ENCODE results near the gene DHX35.

GRCh38 chr20:38987777-38988176, 25.6 kb downstream of the DHX35 start:
- TF ChIP-seq POLR2AphosphoS5 (IDR thresholded peaks at IDR 0.05) (no peak), REST (IDR thresholded peaks at IDR 0.05; ENCODE audit: borderline replicate concordance) (no peak), CTCF (IDR thresholded peaks at IDR 0.05; ENCODE audit: poor library complexity, severe bottlenecking) (no peak), EZH2 (IDR thresholded peaks at IDR 0.05; ENCODE audit: borderline replicate concordance, insufficient read depth, low read length, poor library complexity, severe bottlenecking) (no peak), RAD21 (conservative IDR thresholded peaks at IDR 0.05) (no peak), SMC3 (conservative IDR thresholded peaks at IDR 0.05; ENCODE audit: poor library complexity) (no peak), TAF1 (IDR thresholded peaks at IDR 0.05; ENCODE audit: low read depth) (no peak)

All from neural cell (in vitro differentiated cells).